ENCODE results near the gene OR4D10. TPM values are rescaled to one million over a fixed set of nuclear protein-coding genes. Genes with fewer than 3 reads are reported as not detected.
"Not testable (repeated sequence)": the region's sequence is repeated elsewhere in the genome, so short reads cannot be mapped to it uniquely, and the experiment has no call there.

Gene OR4D10
- total and polyA plus RNA-seq, 9 of the 15 experiments (the other 6 are each of a cell fraction or from before 2014, with no cell fraction given): not detected

DNA sequence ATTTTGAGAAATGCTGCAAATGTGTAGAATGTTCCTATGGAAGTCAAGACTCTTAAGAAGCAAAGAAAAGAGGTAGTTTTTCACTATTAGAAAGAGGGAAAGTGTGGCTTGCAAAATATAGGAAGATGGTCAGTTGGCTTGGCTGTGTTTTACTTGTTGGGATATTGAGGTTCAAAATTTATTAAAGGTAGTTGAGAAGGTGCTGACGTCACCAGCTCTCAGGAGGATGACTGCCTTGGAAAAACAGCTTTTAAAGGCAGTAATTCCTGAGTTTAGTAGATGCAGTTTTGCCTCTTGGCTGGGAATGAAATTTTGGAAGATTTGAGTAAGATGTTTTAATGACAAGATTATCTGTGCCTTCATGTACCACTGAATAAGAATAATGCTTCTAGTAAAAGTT lies 38.6 kb downstream of the OR4D10 start:
- no TSS peak for BruUV-seq (replicated peaks)
- Histone ChIP-seq H3K4me1 (replicated peaks in 1 of 2; ENCODE audit: control insufficient read depth in 2 of 2, insufficient read depth in 2 of 2, low read length in 2 of 2) (peaks cover 0 to 6% of the 10 kb centered on the region in 2 experiments; a peak in 1 of 5 replicates), H3K27me3 (ENCODE audit: control insufficient read depth in 2 of 2, insufficient read depth in 2 of 2, low read length in 2 of 2) (peaks cover 0 to 4% of the 10 kb centered on the region in 2 experiments; a peak in 1 of 5 replicates), H4K20me1 (replicated peaks; ENCODE audit: control insufficient read depth, insufficient read depth, low read length) (no peaks in the 10 kb centered on the region), H2AFZ (ENCODE audit: low read depth, low read length) (no peak overlapping the region), H3K9ac (ENCODE audit: insufficient read depth in 1 of 2, low read depth in 2 of 2, low read length in 2 of 2) (no peak overlapping the region), H3K27ac (ENCODE audit: extremely low read depth, low read depth, low read length) (no peak overlapping the region), H3K4me3 (no peak overlapping the region), H3K4me2 (ENCODE audit: insufficient read depth, low read length) (no peak overlapping the region), H3K9me1 (ENCODE audit: control insufficient read depth, insufficient read depth, low read length) (no peaks in the 10 kb centered on the region), H3K36me3 (ENCODE audit: control insufficient read depth, insufficient read depth, low read length) (no peaks in the 10 kb centered on the region), H3K9me3 (replicated peaks; ENCODE audit: control insufficient read depth, insufficient read depth, low read depth, low read length) (no peaks in the 10 kb centered on the region), H3K79me2 (ENCODE audit: control insufficient read depth, insufficient read depth, low read length) (no peaks in the 10 kb centered on the region)
- TF ChIP-seq HDAC2 (IDR thresholded peaks at IDR 0.05): no peak
- TF ChIP-seq, protein P1, sequence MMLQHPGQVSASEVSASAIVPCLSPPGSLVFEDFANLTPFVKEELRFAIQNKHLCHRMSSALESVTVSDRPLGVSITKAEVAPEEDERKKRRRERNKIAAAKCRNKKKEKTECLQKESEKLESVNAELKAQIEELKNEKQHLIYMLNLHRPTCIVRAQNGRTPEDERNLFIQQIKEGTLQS (IDR thresholded peaks at IDR 0.05): peak; percentile 37; the same call in 1 of the 2 replicates
- TF ChIP-seq, protein P1 (CRISPR knock-in tag; conservative IDR thresholded peaks at IDR 0.05): no peak
- ATAC-seq (no peak), DNase-seq (ENCODE audit: extremely low read depth in 1 of 4, low spot score in 3 of 4) (no peak), FAIRE-seq (no peak)
- ChIA-PET CTCF (ENCODE audit: low intra/inter-chr PET ratio) (no interaction called here), POLR2A (interaction anchor here (0.6 to 0.9 kb wide), 3 partner anchors 13 to 133 kb away, joined by 3 to 4 read pairs (median 3); no protein-coding TSS in a partner anchor)
- intact Hi-C loops (cut with micrococcal nuclease): no loop called here
- 7% methylated on average over 1 of the region's 1 CpG for WGBS (ENCODE audit: insufficient coverage, low coverage, missing lambda C conversion rate)
- in situ Hi-C loops (cut with MboI): no loop called here

DNA sequence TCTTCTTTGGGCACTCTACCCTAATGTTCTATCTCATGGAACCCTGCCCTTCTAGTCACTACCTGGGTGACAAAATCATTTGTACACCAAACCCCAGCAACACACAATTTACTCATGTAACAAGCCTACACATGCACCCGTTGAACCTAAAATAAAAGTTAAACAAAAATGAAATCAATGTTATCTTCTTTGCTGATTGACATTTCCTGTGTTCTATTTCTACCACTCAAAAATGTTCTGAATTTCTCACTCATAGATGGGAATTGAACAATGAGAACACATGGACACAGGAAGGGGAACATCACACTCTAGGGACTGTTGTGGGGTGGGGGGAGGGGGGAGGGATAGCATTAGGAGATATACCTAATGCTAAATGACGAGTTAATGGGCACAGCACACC lies 47.0 kb downstream of the OR4D10 start:
- in situ Hi-C loops (cut with MboI); CTCF ChIA-PET (ENCODE audit: low intra/inter-chr PET ratio): not testable (repeated sequence)

More for the DNA sequence above, 47.0 kb downstream of the OR4D10 start:
- WGBS (ENCODE audit: insufficient coverage, low coverage, missing lambda C conversion rate): 8% methylated on average over 1 of the region's 2 CpGs
- H4K20me1 ChIP-seq (replicated peaks; ENCODE audit: control insufficient read depth, insufficient read depth, low read length); ATAC-seq; H3K27ac ChIP-seq (ENCODE audit: extremely low read depth, low read depth, low read length); DNase-seq (ENCODE audit: extremely low read depth in 1 of 4, low spot score in 3 of 4); H3K27me3 ChIP-seq (ENCODE audit: control insufficient read depth in 2 of 2, insufficient read depth in 2 of 2, low read length in 2 of 2); H3K79me2 ChIP-seq (ENCODE audit: control insufficient read depth, insufficient read depth, low read length); H3K9ac ChIP-seq (ENCODE audit: insufficient read depth in 1 of 2, low read depth in 2 of 2, low read length in 2 of 2); FAIRE-seq; H3K9me1 ChIP-seq (ENCODE audit: control insufficient read depth, insufficient read depth, low read length); H3K4me2 ChIP-seq (ENCODE audit: insufficient read depth, low read length); H3K9me3 ChIP-seq (replicated peaks; ENCODE audit: control insufficient read depth, insufficient read depth, low read depth, low read length); POLR2A ChIA-PET; H2AFZ ChIP-seq (ENCODE audit: low read depth, low read length); H3K4me1 ChIP-seq (replicated peaks in 1 of 2; ENCODE audit: control insufficient read depth in 2 of 2, insufficient read depth in 2 of 2, low read length in 2 of 2); BruUV-seq (replicated peaks); H3K36me3 ChIP-seq (ENCODE audit: control insufficient read depth, insufficient read depth, low read length); intact Hi-C loops (cut with micrococcal nuclease); H3K4me3 ChIP-seq: not testable (repeated sequence)
